VCaP (cell line): Measurements from ENCODE around the gene INTS14.
"Not testable (repeated sequence)": the region's sequence is repeated elsewhere in the genome, so short reads cannot be mapped to it uniquely, and the experiment has no call there.

Experiments used
- H3K27ac ChIP-seq: fragments of 450-650 bp; 2 replicates; pipeline ENCODE4 v1.5.1; 2017
- TF ChIP-seq, protein P1 (sequence below): fragments of 450-650 bp; conservative IDR thresholded peaks from 2 replicates; pipeline ENCODE4 v1.5.1; 2017; ENCODE audit warnings: mild to moderate bottlenecking, moderate library complexity

INTS14 gene

DNA sequence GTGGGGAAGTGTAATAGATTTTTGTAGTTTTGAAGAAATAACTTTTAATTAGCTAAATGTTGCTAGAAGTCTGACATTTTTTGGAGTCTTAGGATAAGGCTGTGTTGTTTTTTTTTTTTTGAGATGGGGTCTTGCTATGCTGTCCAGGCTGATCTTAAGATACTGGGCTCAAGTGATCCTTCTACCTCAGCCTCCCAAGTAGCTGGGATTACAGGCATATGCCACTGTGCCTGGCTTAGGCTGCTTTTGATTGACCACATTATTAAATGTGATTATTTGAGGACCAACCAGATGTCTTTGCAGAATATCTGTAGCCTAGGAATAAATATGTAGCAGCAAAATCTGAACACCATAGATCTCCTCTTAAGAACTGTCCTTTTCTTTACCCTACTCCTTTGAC is 51.0 kb downstream of the INTS14 start:
- no peak overlapping the region for H3K27ac ChIP-seq
- TF ChIP-seq, protein P1, sequence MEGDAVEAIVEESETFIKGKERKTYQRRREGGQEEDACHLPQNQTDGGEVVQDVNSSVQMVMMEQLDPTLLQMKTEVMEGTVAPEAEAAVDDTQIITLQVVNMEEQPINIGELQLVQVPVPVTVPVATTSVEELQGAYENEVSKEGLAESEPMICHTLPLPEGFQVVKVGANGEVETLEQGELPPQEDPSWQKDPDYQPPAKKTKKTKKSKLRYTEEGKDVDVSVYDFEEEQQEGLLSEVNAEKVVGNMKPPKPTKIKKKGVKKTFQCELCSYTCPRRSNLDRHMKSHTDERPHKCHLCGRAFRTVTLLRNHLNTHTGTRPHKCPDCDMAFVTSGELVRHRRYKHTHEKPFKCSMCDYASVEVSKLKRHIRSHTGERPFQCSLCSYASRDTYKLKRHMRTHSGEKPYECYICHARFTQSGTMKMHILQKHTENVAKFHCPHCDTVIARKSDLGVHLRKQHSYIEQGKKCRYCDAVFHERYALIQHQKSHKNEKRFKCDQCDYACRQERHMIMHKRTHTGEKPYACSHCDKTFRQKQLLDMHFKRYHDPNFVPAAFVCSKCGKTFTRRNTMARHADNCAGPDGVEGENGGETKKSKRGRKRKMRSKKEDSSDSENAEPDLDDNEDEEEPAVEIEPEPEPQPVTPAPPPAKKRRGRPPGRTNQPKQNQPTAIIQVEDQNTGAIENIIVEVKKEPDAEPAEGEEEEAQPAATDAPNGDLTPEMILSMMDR: no peak

DNA sequence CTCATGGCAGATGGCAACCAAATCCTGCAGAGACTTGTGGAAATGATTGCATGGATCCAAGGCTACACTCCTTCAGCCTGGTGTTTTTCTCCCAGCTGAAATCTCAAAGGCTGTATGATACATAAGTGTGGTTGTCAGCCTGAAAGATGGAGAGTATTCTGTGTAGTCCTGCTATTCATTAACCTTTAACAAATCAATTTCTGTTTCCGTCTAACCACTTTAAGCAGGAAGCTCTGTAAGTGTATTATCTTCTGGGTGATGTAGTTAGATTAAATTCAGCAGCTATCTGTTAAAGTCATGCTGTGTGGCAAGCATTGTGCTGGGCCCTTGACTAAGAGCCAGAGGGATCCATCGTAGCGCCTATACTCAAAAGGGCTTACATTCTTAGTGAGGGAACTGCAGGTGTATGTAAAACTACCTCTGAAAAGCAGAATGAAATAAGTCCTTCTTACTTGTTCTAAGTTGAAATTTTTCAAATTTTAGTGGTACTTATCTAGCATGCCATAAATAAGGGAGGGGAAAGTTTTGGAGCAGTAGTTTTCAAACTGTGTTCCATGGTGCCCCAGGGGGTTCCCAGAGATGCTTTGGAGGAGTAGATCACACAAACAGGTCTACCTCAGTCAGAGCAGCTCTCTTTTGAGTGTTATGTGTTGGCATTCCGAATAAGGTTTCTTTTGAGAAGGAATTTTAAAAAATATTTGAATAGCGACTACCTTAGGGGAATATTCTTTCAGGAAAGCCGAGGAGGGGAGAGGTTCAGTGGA is 51.8 kb downstream of the INTS14 start:
- TF ChIP-seq, protein P1: no peak
- H3K27ac ChIP-seq: no peak overlapping the region

DNA sequence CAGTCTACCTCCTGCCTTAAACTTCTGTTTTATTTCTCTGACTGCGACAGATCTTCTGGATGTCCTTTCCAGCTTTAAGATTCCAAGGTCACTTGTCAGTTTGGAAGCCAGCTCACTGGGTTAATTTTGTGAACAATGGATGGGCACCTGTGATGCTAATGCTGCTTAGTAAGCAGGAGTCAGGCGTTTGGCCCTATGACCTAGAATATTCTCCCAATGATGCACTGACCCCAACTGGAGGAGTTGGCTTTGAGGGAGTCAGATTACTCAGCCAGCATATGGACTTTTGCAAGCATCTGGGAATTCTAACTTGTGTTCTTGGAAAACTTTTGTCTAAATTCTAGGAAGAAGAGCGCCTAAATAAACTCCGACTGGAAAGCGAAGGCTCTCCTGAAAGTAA is 52.6 kb downstream of the INTS14 start:
- TF ChIP-seq, protein P1: no peak
- H3K27ac ChIP-seq: no peak overlapping the region

DNA sequence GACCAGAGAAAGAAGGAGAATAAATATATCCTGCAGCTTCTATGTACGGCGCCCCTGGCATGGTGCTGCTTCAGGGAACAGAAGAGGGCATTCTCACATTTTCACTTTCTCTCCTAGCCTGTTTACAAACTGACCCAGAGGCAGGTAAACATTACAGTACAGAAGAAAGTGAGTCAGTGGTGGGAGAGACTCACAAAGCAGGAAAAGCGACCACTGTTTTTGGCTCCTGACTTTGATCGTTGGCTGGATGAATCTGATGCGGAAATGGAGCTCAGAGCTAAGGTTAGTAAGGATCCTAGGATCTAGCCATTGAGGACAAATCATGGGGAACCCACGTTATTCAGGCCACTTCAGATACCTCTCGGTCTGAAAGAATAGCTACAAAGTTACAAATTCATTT is 54.3 kb downstream of the INTS14 start:
- TF ChIP-seq, protein P1: no peak
- H3K27ac ChIP-seq: peak overlapping the region; percentile 34

DNA sequence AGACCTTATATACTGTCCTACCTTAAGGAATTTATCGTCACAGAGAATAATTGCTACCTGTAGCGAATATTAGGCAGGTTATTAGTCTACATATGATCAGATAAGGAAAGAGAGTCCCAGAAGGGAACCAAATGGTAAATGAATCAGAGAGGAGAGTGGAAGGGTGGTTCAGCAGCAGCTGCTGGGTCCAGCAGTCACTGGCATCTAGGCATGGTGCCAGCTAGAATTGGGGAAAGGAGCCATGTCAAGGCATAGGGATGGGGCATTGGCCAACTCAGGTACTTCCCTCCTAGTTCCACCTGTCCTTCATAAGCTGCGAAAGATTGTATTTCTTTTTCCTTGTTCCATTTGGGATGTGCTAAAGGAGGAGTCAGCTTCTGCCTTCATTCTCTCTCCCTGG is 57.2 kb downstream of the INTS14 start:
- no peak overlapping the region for H3K27ac ChIP-seq
- TF ChIP-seq, protein P1: no peak

DNA sequence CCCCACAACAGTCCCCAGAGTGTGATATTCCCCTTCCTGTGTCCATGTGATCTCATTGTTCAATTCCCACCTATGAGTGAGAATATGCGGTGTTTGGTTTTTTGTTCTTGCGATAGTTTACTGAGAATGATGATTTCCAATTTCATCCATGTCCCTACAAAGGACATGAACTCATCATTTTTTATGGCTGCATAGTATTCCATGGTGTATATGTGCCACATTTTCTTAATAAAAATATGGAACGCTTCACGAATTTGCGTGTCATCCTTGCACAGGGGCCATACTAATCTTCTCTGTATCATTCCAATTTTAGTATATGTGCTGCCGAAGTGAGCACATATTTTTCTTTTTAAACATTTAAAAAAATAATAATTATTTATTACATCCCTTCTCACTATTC is 58.1 kb downstream of the INTS14 start:
- not testable (repeated sequence) for H3K27ac ChIP-seq

DNA sequence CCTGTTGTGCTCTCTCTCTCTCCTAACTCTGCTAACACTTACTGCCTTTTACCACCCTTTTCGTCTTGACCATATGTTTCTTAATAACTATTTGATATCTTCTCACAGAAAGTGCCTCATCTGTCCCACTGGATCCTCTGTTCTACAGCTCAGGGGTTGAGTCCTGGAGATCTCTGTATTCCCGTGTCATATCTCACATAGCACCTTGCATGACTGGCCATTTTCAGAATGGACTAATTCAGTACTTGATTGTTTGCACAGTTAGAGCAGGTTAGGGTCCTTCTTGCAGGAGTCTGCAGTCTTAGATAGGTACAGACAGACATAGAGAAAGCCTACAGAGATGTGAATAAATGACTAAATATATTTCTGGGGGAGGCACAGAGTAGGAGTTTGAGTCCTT is 59.7 kb downstream of the INTS14 start:
- no peak overlapping the region for H3K27ac ChIP-seq
- TF ChIP-seq, protein P1: no peak

DNA sequence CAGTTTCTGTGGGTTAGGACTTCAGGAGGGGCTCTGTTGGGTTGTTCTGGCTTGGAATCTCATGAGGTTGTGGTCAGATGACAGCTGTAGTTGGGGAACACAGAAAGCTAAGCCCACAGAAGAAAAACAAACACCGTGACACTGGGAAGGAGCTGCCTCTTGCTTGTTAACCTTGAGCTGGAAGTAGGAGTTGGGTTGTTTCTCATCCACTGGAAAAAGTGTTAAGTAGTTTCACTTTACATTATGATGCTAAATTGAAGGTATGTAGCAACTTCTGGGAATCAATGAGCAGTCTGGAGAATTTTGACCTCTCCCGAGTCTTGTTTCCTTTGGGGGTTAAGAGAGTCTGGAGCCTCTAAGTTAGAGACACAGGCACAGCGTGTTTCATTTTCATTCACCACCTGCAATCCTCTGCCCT is 60.2 kb downstream of the INTS14 start:
- TF ChIP-seq, protein P1: no peak
- H3K27ac ChIP-seq: no peak overlapping the region

DNA sequence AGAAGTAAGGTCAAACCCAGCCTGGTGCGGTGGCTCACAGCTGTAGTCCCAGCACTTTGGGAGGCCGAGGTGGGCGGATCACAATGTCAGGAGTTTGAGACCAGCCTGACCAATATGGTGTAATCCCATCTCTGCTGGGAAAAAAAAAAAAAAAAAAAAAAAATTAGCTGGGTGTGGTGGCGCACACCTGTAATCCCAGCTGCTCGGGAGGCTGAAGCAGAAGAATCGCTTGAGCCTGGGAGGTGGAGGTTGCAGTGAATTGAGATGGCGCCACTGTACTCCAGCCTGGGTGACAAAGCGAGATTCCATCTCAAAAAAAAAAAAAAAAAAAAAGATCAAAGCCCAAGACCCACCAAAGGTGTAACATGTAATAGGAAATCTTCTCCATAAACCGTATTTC is 61.6 kb downstream of the INTS14 start:
- not testable (repeated sequence) for H3K27ac ChIP-seq
